ENCODE results near the gene LSP1. TPM values are rescaled to one million over a fixed set of nuclear protein-coding genes. Genes with fewer than 3 reads are reported as not detected.

The LSP1 gene
- polyA plus RNA-seq, 1 donor, result 54.4 TPM

DNA sequence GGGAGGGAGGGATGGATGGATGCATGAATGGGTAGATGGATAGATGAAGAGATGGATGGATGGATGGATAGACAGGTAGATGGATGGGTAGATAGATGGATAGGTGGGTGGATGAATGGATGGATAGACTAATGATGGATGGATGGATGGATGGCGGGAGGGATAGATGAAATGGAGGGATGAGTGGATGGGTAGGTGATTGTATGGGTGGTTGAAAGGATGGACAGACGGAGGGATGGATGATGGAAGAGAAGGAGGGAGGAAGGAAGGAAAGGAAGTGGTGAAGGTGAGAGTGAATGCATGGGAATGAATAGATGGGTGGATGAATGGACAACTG lies 62.9 kb downstream of the LSP1 start:
- DNase-seq (ENCODE audit: low read depth), result no peak

DNA sequence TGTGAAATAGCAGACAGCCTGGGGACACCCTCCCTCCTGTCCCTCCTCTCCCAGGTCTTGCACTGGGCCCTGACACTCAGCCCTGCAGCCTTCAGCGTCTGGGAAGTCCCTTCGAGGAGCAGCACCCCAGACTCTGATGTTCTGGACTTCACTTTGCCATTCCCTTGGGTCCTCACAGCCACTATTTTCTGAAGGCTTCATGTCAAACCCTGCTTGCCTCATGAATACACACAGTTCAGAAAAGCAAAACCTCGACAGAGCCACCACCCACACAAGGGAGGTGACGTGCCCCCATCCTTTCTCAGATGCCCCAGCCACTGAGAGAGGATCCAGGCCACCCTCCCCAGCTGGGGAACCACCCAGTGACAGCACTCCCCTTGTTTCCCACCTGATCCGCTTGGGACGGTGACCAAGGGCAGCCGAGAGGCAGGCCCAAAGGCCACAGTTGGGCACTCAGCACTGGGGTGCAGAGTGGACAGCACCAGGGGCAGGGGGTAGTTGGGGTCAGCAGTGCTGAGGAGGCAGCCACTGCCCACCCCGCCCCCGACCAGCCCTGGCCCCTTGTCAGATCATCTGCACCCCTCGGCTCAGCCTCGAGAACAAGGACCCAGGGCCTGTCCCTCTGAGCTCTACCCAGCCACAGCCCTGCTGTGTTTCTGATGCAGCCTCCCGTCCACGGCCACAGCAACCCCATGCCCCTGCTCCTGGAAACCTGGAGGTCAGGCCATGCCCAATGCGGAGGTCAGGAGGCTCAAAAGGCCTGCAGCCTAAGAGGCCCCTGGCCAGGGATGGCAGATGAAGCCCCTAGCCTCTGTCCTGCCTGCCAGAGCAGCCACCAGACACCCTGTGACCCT lies 63.5 kb downstream of the LSP1 start:
- DNase-seq (ENCODE audit: low read depth), result no peak

DNA sequence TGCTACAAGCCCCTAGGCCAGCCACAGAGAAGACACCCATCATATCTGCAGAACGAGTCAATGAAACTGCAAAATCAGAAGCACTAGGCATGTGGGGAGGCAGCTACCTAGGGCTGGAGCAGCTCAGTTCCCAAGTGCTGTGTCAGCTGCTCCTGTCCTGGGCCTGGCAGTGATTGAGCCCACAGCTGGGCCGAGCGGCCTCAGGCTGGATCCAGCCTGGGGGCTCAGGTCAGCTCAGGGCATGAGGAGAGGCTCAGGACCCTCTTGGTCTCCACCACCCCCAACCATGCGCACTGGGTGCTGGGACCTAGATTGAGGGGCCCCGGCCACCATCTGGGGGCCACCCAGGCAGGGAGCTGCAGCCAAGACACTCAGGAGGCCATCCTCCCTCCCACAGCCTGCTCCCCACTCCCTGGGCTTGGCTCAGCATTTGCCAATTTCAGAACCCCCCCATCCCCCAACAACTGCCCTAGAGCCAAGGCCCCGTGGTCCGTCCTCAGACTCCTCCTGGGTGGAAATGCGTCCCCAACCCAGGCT lies 64.2 kb downstream of the LSP1 start:
- DNase-seq (ENCODE audit: low read depth), result no peak

DNA sequence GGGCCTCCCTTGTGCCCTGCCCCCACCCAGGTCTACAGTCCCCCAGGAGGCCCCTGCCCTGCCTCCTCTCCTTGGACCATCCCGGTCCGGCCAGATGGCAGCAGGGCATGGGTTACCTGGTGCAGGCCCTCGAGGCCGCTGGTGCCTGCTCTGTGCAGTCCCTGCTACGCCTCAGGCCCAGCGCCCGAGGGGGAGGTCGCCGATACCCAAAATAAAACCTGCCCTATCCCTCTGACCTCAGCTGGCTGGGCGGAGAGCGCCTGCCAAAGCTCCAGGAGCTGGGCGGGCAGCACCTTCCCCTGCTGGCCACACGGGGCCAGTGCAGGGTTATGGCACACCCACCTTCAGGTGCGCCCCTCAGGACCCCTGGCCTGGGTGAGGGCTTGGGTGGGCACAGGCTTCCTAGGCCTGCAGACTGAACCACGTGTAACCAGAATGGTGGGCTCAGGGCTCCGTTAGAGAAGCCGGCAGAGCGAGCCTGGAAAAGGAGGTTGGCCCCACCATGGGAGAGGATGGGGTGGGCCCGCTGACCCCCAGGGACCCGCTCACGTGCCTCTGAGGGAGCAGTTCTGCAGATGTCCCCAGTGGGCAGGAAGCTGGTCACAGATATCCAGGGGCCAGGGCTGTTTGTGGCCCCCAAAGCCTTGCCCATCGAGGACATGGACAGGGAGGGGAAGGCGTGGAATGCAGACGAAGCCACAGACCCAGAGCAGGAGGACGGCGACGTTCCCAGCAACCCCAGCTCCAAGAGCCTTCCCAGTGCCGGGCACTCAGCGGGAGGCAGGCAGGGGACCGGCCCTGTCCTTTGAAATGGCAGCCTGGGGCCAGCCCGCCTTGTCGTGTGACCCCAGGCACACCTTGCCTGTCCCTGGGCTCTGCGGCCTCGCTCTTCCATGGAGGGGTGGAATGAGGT lies 64.9 kb downstream of the LSP1 start:
- DNase-seq (ENCODE audit: low read depth), result no peak

DNA sequence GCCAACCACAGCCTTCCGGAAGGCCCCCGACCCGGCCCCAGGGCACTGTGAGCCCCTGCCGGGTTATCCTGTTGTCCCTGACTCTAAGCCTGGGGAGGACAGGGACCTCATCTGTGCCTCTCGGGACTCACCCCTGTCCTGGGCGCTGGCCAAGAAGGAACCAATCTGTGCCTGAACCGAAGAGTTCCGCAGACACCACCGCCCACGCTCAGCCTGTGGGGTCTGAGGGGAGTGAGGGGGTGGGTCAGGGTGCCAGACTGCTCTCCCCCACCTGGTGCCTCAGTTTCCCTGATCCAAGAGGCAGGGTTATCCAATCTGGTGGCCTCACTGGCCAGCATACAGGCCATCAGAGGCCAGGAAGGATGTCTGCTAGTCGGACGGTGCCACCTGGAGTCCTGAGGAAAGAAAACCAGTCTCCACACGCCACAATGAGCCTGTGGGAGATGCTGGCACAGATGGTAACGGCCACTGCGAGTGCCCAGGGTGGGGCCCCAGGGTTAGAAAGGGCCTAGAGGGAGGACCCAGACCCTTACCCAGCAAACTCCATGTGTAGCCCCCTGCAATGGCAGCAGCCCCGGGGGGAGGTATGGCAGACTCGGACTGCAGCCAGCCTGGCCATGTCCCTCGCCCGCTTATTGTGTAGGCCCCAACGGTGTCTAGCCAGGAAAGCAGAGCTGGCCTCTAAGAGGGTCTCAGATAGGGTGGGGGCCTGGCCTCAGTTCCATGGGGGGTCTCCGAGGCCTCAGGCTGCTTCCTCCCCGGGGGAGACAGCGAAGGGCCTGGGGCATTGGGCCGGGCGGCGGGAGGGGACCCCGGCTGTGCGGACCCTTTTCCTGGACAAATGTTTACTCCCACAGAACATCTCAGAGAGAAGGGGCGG lies 65.8 kb downstream of the LSP1 start:
- DNase-seq (ENCODE audit: low read depth), result no peak

DNA sequence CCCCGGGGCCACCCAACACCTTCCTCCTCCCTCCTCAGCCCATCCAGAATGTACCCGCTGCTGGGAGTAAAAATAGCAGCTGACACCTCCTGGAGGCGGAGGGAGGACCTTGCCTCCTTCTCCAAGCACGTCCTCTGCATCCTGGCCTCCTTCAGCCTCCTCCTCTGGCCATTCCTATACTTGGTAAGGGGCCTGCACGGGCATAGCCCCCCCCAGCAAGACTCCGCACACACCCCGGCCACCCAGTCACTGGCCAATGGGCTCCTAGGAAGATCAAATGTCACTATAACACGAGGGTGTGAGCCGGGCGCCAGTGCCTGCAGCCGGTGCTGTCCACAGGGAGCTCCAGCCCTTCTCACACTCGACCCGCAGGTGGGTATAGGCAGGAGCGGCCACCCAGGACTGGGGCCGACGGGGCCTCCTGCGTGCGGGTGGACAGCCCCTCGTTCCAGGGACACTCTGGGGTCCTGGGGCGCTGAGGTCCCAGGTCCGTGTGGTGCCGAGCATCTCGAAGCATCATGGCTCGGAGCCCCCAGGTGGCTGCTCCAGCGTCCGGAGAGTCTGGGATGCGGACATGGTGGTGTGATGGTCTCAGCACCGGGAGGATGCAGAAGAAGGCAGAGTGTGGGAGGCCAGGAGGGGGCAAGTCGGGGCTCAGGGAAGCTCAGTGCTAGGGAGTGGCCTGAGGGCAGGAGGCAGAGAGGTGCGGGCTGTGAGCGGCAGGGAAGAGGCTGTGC lies 66.7 kb downstream of the LSP1 start, which contains the start of gene TNNT3:
TSS of gene TNNT3 (plus strand) at position 313 of the 737 bp plus-strand sequence. CDS start 3,172 bp downstream, outside the sequence.
- DNase-seq (ENCODE audit: low read depth), result no peak

DNA sequence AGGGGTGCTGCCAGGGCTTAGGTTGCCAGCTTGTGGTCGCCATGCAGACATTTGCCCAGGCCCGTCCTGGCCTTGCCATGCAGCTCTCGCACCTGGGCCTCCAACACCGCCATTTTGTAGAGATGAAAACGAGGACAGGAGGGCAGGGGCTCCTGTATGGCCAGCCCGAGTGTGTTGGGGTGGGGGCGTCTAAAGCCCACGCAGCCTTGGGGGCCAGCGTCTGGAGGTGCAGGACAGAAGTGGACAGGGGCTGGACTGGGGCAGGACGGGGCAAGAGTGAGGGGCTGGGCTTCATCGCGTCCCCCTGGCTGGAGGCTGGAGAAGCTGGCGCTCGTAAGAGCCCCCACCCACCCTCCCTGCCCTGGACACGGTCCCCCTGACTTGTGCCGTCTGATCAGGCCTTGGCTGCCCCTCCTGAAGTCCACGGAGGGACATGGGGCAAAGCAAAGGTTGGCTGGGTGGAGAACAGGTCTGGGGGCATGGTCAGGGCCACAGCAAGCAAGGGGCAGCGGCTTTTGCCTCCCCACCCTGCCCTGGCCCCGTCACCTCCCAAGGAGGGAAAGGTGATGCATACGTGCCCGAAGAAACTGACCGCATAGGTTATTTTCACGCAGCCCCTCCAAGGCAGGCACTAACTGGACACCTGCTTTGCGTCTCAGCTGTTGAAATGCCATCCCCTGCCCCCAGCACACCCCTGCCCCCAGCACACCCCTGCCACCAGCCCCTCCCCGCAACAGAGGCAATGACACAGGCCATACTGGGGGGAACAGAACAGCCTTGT lies 67.4 kb downstream of the LSP1 start:
- no peak for DNase-seq (ENCODE audit: low read depth)

DNA sequence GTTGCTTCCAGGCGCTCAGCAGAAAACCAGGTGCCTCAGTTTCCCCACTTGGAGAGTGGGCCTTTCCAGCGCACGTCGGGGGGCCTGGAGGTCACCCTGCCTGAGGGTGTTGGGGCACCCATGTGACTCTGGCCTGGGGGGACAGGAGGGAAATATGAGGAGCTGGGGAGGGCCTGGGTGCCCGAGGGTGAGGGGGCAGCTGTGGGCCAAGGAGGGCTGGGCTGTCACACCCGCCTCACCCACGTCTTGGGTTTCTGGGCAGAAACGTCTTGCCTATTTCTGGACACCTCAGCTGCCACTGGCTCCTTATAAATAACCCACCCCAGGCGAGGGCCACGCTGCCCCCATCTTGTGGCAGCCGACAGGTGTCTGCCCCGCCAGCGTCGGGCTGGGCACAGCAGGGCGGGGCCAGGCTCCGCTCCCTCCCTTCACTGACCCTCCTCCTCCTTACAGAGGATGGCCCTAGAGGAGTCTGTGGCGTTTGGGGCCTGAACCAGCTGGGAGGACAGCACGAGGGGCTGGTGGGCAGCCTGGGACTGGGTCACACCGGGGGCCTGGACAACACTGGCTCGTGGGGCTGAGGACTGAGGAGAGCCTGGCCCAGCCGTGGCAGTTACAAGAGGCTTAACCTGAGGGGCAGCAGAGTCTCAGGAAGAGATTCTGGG lies 68.2 kb downstream of the LSP1 start:
- DNase-seq (ENCODE audit: low read depth), result no peak

DNA sequence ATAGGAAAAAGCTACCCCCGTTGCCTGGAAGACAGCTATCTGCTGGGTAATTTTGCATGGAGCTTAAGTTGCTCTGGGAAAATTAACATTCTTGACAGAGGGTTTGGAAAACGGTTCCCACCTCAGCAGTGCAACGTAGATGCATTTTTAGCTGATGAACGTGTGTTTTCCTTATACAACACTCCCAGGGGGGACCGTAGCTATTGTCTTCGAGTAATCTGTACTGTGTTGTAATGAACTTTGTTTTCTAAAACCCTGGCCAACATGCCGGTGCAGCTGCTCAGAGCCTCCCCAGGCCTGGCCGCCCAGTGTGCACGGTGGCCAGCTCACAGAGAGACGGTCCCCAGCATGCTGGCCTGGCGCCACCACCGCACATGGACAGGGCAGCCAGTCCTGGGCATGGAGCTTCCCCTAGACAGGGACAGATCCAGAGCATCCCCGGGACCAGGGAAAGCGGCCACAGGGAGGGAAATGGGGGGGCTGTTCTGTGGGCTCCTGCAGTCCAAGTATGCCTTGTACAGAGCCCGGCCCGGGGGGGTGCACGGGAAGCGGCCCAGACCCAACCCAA lies 68.8 kb downstream of the LSP1 start:
- peak; percentile 99 for DNase-seq (ENCODE audit: low read depth)

DNA sequence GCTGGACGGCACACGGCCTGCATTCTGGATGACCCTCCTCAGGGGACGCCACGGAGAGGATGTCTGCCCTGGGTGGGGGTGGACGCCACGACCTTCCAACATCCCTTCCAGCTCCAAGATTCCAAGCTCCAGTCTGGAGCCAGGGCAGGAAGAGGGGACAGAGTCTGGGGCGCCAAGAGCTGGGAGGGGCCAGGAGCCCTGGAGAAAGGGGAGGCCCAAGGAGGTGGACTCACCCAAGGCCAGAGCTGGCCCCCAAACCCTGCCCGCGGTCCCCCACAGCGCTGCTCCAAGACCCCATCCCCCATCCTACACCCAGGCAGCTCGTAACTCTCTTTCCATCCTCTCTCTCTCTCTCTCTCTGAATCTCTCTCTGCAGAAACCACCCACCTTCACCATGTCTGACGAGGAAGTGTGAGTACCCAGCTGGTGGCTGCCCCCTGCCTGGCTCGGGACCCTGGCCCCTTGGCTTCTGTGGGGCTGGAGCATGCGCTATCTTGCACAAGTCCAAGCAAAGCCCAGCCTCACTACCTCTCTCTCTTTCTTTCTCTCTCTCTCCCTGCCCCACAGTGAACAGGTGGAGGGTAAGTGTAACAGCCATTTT lies 69.7 kb downstream of the LSP1 start:
- DNase-seq (ENCODE audit: low read depth), result no peak

DNA sequence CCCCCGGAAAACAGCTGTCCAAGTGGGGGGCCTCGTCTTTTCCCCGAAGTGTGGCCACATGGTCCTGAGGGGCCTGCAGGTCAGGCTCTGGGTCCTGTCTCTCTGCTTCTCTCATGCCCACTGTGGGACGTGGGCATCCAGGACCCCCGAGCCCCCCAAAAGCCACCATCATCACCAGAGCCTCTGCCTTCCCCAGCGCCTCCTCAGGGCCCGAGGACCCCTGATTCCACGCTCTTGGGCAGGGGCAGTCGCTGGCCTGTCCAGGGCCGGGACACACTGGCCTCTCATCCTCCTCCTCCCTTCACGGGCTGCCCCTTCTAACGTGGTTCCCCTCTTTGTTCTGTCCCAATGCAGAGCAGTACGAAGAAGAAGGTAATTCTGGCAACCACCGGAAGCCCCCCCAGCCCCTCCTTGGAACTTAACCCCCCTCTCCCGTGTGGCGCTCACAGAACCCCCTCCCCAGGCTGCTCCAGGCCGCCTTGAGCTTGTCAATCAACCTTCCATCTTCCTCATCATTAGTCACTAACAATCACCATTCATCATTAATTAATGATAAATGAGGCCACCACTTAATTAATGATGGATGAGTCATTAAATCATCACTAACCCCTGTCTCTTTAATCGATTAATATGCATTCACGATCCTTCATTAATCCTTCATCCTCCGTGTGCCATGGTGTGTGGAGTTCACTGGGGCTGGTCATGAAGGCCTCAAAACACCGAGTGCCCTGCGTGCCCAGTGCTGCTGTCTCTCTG lies 70.5 kb downstream of the LSP1 start:
- no peak for DNase-seq (ENCODE audit: low read depth)

DNA sequence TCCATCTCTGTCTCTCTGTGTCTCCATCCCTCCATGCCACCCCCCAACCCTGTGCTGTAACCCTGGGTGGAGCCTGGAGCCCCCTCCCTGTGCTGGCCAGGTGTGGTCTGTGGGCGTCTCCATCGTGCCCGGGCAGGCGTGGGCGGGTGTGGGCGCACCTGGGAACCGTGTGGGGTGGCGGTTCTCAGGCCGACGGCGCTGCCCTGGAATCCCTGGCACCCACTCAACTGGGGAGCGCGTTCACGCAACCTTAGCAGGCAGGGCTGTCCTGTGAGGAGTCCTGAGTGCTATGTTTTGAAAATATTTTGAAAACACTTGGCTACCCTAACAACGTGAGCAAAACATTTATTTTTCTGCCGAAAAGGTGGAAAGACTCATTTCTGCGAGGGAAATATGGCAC lies 71.3 kb downstream of the LSP1 start:
- no peak for DNase-seq (ENCODE audit: low read depth)

DNA sequence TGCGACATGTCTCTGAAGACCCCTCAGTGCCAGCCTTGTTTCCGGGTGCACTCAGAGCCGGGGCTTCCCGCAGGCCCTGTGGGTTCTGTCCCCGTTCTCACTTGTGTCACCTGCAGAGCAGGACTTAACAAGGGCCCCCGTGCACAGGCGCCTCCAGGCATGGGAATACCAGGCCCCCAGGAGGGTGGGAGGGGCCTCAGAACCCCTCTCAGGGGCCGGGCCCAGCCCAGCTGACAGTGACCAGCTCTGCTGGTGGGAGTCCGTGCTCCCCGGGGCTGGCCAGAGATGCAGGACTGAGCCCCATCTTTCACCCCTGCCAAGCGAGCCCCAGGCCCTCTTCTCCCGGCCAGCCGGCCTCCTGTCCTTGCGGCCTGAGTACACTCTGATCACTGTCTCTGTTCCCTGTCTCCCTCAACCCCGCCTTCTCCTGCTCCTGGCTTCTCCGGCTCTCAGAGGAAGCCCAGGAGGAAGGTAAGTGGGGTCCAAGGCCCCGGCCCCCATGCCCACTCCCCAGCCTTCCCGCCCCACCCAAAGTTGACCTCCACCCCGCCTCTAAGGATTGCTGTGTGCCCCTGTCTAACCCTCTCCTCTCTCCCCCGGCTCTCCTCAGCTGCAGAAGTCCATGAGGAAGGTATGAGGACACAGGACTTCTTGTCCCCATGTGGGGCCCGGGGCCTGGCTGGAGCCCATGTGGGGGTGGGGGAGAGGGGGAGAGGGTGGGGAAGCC lies 71.9 kb downstream of the LSP1 start:
- no peak for DNase-seq (ENCODE audit: low read depth)

DNA sequence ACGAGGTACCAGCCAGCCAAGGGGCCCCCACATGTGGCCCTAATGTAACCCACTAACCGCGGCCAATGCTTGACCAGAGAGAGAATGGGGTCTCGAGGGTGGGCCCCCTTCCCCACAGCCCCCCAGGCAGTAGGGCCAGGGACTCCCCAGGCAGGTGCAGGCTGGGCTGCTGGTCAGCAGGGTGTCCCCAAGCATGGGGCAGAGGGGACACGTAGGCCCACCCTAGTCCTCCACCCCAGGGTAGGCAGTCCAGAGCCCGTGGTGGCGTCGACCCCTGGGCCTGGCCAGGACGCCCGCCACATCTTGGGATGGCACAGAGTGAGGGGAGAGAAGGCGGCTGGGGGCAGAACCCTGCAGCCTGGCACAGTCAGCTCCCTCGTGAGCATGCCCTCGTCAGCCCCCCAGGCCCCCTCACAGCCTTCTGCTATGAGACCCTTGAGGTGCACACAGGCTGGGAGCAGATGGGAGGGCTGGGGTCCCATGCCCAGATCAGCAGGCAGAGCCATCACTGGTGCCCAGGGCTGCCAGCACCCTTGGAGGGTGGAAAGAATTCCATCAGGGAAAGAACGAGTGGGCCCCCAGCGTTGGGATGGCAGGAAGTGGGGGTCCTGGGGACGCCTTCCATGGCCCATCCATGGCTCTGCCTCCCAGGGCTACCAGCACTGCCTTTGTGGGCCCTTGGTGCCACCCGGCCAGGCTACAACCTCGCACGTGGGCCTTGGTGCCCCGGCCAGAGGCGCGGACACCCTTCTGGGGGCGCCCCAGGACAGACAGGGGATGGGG lies 72.7 kb downstream of the LSP1 start:
- no peak for DNase-seq (ENCODE audit: low read depth)

DNA sequence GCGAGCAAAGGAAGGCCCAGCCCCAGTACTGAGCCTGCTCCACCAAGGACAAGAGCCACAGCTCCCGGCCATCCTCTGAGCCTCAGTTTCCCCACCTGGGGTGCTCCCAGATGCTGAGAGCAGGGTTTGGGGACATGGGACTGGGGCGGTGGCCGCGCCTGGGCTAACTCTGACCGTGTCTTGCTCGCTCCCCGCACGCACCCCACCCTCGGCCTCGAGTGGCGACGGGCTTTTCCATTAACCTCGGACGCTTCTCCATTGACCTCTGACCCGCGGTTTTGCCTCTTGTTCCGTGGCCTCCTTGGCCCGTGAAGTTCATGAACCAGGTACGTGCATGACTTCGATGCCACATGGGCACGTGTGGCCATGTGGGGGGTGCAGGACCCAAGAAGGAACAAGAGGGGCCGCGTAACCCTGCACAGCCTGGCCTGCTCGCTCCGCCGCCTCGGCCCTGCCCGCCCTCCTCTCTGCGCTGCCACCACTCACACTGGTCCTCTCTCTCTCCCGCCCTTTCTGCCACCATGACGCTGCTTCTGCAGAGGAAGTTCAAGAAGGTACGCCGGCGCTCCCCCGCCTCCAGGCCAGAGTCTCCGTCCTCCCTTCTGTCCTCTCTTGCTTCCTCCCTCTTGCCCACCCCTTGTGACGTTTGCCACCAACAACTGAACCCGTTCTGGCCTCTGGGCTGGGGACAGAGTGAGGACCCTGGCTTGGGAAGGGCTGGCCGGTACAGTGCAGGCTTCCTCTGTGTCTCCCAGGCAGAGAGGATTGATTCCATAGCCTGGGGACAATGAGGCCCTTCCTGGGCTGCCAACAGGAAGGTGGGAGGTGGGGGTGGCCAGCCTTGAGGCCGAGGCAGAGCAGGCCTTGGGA lies 73.5 kb downstream of the LSP1 start:
- no peak for DNase-seq (ENCODE audit: low read depth)

Measured in forelimb muscle (tissue), 1 donor.